Measurements from ENCODE around the gene MXRA8. TPM values are rescaled to one million over a fixed set of nuclear protein-coding genes. Genes with fewer than 3 reads are reported as not detected.

Gene MXRA8
- total and polyA plus RNA-seq, 9 of the 15 experiments (the other 6 are each of a cell fraction or from before 2014, with no cell fraction given): 0.66 to 11.3 (median 6.3) TPM

DNA sequence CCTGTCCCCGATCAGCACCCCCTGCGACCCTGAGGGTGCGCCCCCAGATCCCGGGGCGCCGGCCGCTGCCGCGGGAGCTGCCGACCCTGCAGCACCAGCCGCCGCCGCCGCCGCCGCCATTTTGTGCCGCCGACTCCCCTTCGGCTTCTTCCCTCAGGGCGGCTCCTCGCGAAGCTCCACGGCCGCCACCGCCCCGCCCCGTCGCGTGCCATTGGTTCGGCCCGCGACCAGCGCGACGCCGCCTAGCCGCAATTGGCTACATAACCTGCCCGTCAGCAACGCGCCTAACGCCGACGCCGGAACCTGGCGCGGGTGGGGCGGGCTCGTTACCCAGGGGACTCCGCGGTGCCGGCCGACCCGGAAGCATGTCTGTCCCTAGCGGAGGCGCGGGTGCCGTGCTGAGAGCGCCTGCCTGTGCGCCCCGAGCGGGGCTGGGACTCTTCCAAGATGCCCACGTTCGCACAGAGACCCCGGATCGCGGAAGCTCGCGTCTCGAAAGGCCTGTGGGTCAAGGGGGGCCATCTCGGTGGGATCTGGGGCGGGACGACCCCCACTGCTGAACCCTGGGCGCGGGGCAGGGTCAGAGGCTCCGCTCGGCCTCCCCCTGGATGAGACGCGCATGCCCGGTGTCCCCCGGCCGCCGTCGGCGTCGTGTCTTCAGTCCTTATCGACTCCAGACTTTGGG is 41.0 kb upstream of the MXRA8 start, which contains the start of gene CCNL2 (continued):
- no peak for TF ChIP-seq HDAC8 (tag; IDR thresholded peaks at IDR 0.05)
- TF ChIP-seq TRIM28 (IDR thresholded peaks at IDR 0.05): peak; percentile 17; the same call in 1 of the 2 replicates
- TF ChIP-seq NONO (IDR thresholded peaks at IDR 0.05; ENCODE audit: low read depth in 2 of 2, low read length in 1 of 2): peak in 1 of 2 experiments; percentile 95; a peak in 3 of 4 replicates
- TF ChIP-seq PTBP1 (IDR thresholded peaks at IDR 0.05; ENCODE audit: low read depth, low read length): no peak
- no peak for TF ChIP-seq ZNF668 (CRISPR knock-in tag; IDR thresholded peaks at IDR 0.05)
- TF ChIP-seq FOXK1 (CRISPR knock-in tag; IDR thresholded peaks at IDR 0.05; ENCODE audit: borderline replicate concordance): no peak; the same call in 1 of the 2 replicates
- TF ChIP-seq CHD4 (IDR thresholded peaks at IDR 0.05; ENCODE audit: insufficient read depth, insufficient replicate concordance, low read depth, low read length, poor library complexity, severe bottlenecking): no peak
- TF ChIP-seq ZHX1 (conservative IDR thresholded peaks at IDR 0.05; ENCODE audit: low read length): no peak
- 0 out of 2 replicates have a peak, but pooled peaks have one; percentile 19 for TF ChIP-seq FOSL1 (tag; conservative IDR thresholded peaks at IDR 0.05)
- TF ChIP-seq GATAD2B (IDR thresholded peaks at IDR 0.05; ENCODE audit: borderline replicate concordance): no peak
- TF ChIP-seq ZNF586 (CRISPR knock-in tag; conservative IDR thresholded peaks at IDR 0.05): no peak
- no peak for TF ChIP-seq HMG20A (CRISPR knock-in tag; conservative IDR thresholded peaks at IDR 0.05)
- no peak for TF ChIP-seq STAG1 (CRISPR knock-in tag; IDR thresholded peaks at IDR 0.05; ENCODE audit: borderline replicate concordance)
- TF ChIP-seq HLTF (IDR thresholded peaks at IDR 0.05): peak; percentile 24
- no peak for TF ChIP-seq ZNF780A (CRISPR knock-in tag; IDR thresholded peaks at IDR 0.05)
- peak; percentile 99 for TF ChIP-seq FIP1L1 (IDR thresholded peaks at IDR 0.05; ENCODE audit: low read depth, low read length, poor library complexity, severe bottlenecking)
- no peak for TF ChIP-seq PTRF (tag; IDR thresholded peaks at IDR 0.05)
- TF ChIP-seq, protein P1, sequence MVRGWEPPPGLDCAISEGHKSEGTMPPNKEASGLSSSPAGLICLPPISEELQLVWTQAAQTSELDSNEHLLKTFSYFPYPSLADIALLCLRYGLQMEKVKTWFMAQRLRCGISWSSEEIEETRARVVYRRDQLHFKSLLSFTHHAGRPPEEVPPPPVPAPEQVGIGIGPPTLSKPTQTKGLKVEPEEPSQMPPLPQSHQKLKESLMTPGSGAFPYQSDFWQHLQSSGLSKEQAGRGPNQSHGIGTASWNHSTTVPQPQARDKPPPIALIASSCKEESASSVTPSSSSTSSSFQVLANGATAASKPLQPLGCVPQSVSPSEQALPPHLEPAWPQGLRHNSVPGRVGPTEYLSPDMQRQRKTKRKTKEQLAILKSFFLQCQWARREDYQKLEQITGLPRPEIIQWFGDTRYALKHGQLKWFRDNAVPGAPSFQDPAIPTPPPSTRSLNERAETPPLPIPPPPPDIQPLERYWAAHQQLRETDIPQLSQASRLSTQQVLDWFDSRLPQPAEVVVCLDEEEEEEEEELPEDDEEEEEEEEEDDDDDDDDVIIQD (CRISPR knock-in tag; IDR thresholded peaks at IDR 0.05): 0 out of 2 replicates have a peak, but pooled peaks have one; percentile 65
- no peak for TF ChIP-seq TAF7 (tag; IDR thresholded peaks at IDR 0.05)
- peak in 1 of 2 experiments; percentile 72; a peak in 1 of 4 replicates for TF ChIP-seq SRF (CRISPR knock-in tag; IDR thresholded peaks at IDR 0.05)
- TF ChIP-seq FOXP1 (CRISPR knock-in tag; IDR thresholded peaks at IDR 0.05): no peak
- TF ChIP-seq, protein P2, sequence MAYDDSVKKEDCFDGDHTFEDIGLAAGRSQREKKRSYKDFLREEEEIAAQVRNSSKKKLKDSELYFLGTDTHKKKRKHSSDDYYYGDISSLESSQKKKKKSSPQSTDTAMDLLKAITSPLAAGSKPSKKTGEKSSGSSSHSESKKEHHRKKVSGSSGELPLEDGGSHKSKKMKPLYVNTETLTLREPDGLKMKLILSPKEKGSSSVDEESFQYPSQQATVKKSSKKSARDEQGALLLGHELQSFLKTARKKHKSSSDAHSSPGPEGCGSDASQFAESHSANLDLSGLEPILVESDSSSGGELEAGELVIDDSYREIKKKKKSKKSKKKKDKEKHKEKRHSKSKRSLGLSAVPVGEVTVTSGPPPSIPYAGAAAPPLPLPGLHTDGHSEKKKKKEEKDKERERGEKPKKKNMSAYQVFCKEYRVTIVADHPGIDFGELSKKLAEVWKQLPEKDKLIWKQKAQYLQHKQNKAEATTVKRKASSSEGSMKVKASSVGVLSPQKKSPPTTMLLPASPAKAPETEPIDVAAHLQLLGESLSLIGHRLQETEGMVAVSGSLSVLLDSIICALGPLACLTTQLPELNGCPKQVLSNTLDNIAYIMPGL (CRISPR knock-in tag; IDR thresholded peaks at IDR 0.05): peak; percentile 95
- no peak for TF ChIP-seq SREBF1 (IDR thresholded peaks at IDR 0.05; ENCODE audit: borderline replicate concordance, low read depth, low read length)
